T-helper 1 cell treated with Interleukin-12 subunit alpha and Interleukin-12 subunit beta and Interleukin-4 antibody, amounts not matched to agents 30 μg/mL and 1 μg/mL, for 36 hours (primary cell): ENCODE results near the gene RNASE11.
"Not testable (repeated sequence)": the region's sequence is repeated elsewhere in the genome, so short reads cannot be mapped to it uniquely, and the experiment has no call there.

Experiments used
- H3K27ac Mint-ChIP-seq: one replicate; pipeline ENCODE4 v1.8.0; 2021; ENCODE audit warnings: mild to moderate bottlenecking, mixed read lengths
- H3K27me3 Mint-ChIP-seq: one replicate; pipeline ENCODE4 v1.8.0; 2021; ENCODE audit warnings: low read depth, mixed read lengths
- H3K36me3 Mint-ChIP-seq: one replicate; pipeline ENCODE4 v1.8.0; 2021; ENCODE audit warnings: low read depth, mixed read lengths
- H3K4me1 Mint-ChIP-seq: one replicate; pipeline ENCODE4 v1.8.0; 2021; ENCODE audit warnings: low read depth, mixed read lengths
- H3K4me3 Mint-ChIP-seq: one replicate; pipeline ENCODE4 v1.8.0; 2021; ENCODE audit warnings: mild to moderate bottlenecking, moderate library complexity, mixed read lengths
- H3K9me3 Mint-ChIP-seq: one replicate; pipeline ENCODE4 v1.8.0; 2021; ENCODE audit warnings: mixed read lengths

The RNASE11 gene

DNA sequence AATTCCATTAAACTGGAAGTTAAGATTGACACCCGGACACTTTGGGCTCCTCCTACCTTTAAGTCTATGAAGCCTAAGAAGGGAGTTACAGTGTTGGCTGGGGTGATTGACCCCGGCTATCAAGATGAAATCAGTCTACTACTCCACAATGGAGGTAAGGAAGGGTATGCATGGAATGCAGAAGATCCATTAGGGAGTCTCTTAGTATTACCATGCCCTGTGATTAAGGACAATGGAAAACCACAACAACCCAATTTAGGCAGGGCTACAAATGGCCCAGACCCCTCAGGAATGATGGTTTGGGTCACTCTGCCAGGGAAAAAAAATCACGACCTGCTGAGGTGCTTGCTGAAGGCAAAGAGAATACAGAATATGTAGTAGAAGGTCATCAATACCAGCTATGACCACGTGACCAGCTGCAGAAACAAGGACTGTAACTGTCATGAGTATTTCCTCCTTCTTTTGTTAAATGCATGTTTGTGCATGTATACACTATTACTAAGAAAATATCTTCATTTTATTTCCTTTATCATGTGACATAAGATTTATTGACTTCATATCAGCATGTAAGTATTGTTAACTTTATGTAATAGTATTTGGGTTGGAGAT is 15.3 kb downstream of the RNASE11 start:
- not testable (repeated sequence) for H3K4me3 Mint-ChIP-seq, H3K36me3 Mint-ChIP-seq, H3K27ac Mint-ChIP-seq, H3K4me1 Mint-ChIP-seq, H3K27me3 Mint-ChIP-seq
- peaks cover 13% of the 10 kb centered on the region for H3K9me3 Mint-ChIP-seq

DNA sequence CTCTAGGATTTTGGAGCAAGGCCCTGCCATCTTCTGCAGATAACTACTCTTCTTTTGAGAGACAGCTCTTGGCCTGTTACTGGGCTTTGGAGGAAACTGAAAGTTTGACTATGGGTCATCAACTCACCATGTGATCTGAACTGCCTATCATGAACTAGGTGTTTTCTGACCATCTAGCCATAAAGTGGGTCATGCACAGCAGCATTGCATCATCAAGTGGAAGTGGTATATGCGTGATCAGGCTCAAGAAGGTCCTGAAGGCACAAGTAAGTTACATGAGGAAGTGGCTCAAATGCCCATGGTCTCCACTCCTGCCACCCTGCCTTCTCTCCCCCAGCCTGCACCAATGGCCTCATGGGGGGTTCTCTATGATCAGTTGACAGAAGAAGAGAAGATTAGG is 17.1 kb downstream of the RNASE11 start:
- not testable (repeated sequence) for H3K36me3 Mint-ChIP-seq, H3K27me3 Mint-ChIP-seq, H3K27ac Mint-ChIP-seq, H3K4me1 Mint-ChIP-seq, H3K4me3 Mint-ChIP-seq
- H3K9me3 Mint-ChIP-seq: peaks cover 13% of the 10 kb centered on the region

DNA sequence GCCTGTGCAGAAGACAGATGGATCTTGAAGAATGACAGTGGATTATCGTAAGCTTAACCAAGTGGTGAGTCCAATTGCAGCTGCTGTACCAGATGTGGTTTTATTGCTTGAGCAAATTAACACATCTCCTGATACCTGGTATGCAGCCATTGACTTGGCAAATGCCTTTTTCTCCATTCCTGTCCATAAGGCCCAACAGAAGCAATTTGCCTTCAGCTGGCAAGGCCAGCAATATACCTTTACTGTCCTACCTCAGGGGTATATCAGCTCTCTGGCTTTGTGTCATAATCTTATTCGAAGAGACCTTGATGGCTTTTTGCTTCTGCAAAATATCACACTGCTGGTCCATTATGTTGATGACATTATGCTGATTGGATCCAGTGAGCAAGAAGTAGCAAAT is 17.9 kb downstream of the RNASE11 start:
- H3K27ac Mint-ChIP-seq, H3K36me3 Mint-ChIP-seq, H3K4me3 Mint-ChIP-seq, H3K27me3 Mint-ChIP-seq, H3K4me1 Mint-ChIP-seq: not testable (repeated sequence)
- peaks cover 13% of the 10 kb centered on the region for H3K9me3 Mint-ChIP-seq

DNA sequence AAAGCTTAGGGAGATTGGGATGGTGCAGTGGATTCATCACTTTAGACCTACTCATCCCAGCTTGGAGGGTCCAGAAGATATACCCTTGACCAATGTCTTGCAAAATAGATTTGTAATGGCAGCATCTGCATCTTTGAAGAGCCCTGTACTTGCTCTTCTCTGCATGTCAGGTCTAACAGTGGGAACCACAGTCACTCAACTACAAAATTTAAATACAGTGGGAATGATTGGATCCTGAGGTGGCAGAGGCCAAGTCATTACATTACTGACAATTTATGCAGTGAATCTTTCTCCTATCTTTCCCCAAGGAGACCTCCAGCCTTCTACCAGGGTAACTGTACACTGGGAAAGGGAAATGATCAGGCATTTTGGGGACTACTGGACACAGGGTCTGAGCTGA is 18.7 kb downstream of the RNASE11 start:
- Mint-ChIP-seq H3K27me3 (peaks cover 8% of the 10 kb centered on the region), H3K27ac (no peak overlapping the region), H3K4me3 (no peak overlapping the region), H3K9me3 (peaks cover 13% of the 10 kb centered on the region), H3K36me3 (no peaks in the 10 kb centered on the region), H3K4me1 (no peaks in the 10 kb centered on the region)

DNA sequence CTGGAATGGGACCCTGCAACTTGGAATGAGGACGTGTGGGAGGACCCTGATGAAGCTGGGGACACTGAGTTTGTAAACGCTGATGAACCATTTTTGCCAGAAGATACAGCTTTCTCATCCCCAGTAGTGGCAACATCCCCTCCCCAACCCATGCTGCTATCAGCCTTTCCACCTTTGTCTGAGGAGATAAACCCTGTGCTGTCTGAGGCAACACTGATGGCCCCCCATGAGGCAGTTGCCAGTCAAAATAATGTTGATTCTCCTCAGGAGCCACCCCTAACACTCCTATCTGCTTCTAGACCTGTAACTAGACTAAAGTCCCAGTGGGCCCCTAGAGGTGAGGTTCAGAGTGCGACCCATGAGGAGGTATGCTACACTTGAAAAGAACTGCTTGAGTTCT is 19.4 kb downstream of the RNASE11 start:
- peaks cover 13% of the 10 kb centered on the region for H3K9me3 Mint-ChIP-seq
- H3K4me1 Mint-ChIP-seq: no peaks in the 10 kb centered on the region
- no peak overlapping the region for H3K27ac Mint-ChIP-seq
- H3K36me3 Mint-ChIP-seq: no peaks in the 10 kb centered on the region
- H3K27me3 Mint-ChIP-seq: peaks cover 8% of the 10 kb centered on the region
- no peak overlapping the region for H3K4me3 Mint-ChIP-seq

DNA sequence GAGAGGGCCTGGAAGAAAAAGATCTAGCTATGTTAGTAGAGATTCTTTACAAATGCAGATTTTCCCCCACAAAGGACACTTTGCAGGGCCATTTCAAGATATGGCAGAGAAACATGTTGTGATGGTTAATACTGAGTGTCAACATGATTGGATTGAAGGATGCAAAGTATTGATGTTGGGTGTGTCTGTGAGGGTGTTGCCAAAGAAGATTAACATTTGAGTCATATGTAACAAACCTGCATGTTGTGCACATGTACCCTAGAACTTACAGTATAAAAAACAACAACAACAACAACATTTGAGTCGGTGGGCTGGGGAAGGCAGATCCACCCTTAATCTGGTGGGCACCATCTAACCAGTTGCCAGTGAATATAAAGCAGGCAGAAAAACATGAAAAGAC is 20.6 kb downstream of the RNASE11 start:
- not testable (repeated sequence) for H3K4me1 Mint-ChIP-seq, H3K4me3 Mint-ChIP-seq, H3K27ac Mint-ChIP-seq, H3K36me3 Mint-ChIP-seq, H3K27me3 Mint-ChIP-seq
- peaks cover 13% of the 10 kb centered on the region for H3K9me3 Mint-ChIP-seq

DNA sequence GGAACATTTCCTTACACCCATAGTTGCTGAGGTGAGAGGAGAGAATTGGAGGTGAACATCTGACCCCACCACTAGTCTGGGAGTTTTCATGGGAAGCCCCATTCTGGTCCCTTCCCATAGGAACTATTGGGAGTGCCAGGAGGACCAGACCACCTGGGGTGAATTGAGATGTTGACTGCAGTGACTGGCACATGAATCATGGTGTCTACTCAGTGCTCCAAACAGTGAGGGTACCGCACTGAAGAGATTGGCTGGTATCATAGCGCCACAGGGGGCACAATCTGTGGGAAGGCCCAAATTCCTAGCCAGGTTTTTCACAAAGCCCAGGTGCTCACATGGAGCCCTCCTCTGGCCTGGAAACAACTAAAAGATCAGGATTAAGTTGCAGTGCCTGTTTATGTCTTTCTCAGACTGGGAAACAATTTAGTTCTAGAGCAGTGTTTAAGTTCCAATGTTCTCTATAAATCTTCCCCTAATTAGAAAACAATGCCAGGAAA is 23.3 kb downstream of the RNASE11 start:
- H3K4me1 Mint-ChIP-seq: no peaks in the 10 kb centered on the region
- no peak overlapping the region for H3K4me3 Mint-ChIP-seq
- peaks cover 12% of the 10 kb centered on the region for H3K9me3 Mint-ChIP-seq
- H3K27me3 Mint-ChIP-seq: peaks cover 12% of the 10 kb centered on the region
- no peak overlapping the region for H3K27ac Mint-ChIP-seq
- no peaks in the 10 kb centered on the region for H3K36me3 Mint-ChIP-seq

DNA sequence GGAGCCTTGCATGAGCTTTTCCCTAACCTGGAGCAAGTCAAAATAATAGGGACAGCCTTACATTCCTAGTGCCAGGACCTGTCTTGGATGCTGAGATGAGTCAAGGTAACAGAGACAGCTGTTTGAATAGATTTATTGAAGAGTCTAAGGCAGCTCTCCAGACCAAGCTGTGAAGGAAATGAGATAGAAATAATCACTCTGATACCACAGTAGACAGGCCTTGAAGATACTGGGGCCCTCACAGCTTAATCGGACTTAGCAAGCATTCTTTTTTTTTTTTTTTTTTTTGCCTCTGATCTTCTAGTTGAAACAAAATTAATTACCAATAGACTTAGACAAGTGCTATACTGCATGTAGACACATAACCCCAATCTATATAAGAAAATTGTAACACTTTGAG is 23.8 kb downstream of the RNASE11 start:
- H3K4me1 Mint-ChIP-seq: no peaks in the 10 kb centered on the region
- peaks cover 12% of the 10 kb centered on the region for H3K27me3 Mint-ChIP-seq
- no peak overlapping the region for H3K4me3 Mint-ChIP-seq
- no peaks in the 10 kb centered on the region for H3K36me3 Mint-ChIP-seq
- H3K9me3 Mint-ChIP-seq: peaks cover 7% of the 10 kb centered on the region
- H3K27ac Mint-ChIP-seq: no peak overlapping the region

DNA sequence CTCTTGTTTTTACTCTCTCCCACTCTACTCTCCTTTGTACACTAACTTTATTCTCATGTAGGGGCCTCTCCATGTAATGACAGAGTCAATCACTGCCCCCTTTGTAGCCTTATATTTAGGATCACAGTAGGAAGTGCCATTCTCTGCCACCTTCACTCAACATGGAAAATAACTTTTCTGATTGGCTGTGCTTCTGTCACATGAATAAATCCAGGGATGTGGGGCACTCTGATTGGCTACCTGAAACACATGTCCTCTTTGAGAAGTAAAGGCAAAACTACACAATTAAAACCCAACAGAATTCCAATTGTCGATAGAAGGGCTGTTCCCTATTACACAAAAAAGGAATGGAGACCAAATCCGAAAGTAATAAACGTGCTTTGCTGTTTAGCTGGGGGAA is 26.8 kb downstream of the RNASE11 start, which contains the start of gene RNASE9:
Gene RNASE9 (minus strand): TSS at position 87 of the 400 bp plus-strand sequence.
- Mint-ChIP-seq H3K4me3 (no peak within 1 kb of the TSS), H3K27ac (no peak within 1 kb of the TSS), H3K4me1 (no peaks in the 10 kb centered on the region), H3K27me3 (peaks cover 7% of the 10 kb centered on the region), H3K36me3 (no peaks in the 10 kb centered on the region), H3K9me3 (no peaks in the 10 kb centered on the region)

DNA sequence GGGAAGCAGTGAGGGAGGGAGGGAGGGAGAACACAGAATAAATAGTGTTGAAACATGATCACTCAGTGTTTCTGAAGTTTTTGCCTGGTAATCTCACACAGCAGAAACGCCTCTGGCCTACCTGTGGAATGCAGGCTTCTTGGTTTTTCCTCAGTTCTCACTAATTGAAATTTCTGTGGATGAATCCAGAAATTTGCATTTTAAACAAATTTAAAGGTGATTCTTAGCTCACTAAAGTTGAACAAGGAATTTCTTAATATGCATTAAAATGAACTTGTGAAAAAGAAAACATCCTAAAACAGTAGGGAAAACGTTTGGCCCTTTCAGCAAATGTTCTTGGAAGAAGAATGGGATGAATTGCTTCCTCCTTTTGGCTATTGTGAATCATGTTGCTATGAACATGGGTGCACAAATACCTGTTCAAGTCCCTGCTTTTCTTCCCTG is 28.3 kb downstream of the RNASE11 start:
- Mint-ChIP-seq H3K4me3 (no peak overlapping the region), H3K27me3 (peaks cover 4% of the 10 kb centered on the region), H3K4me1 (no peaks in the 10 kb centered on the region), H3K36me3 (no peaks in the 10 kb centered on the region), H3K9me3 (no peaks in the 10 kb centered on the region), H3K27ac (no peak overlapping the region)

DNA sequence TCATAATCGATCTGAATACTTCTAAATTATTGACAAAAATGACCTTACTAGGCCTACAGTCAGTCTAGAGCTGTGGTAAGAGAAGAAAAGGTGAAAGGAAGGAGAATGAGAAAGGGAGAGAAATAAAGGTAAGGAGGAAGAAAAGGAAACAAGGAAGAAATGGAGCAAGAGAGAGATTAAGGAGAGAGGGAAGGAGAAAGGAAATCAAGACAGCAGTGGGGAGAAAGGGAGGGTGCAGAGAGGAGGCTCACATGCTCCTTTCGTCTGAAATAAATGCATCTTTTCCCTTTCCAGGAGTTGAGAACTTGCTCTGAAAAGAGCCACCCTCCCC is 30.6 kb downstream of the RNASE11 start:
- H3K9me3 Mint-ChIP-seq: no peaks in the 10 kb centered on the region
- H3K27ac Mint-ChIP-seq: no peak overlapping the region
- H3K4me3 Mint-ChIP-seq: no peak overlapping the region
- no peaks in the 10 kb centered on the region for H3K36me3 Mint-ChIP-seq
- H3K4me1 Mint-ChIP-seq: no peaks in the 10 kb centered on the region
- H3K27me3 Mint-ChIP-seq: peaks cover 4% of the 10 kb centered on the region

DNA sequence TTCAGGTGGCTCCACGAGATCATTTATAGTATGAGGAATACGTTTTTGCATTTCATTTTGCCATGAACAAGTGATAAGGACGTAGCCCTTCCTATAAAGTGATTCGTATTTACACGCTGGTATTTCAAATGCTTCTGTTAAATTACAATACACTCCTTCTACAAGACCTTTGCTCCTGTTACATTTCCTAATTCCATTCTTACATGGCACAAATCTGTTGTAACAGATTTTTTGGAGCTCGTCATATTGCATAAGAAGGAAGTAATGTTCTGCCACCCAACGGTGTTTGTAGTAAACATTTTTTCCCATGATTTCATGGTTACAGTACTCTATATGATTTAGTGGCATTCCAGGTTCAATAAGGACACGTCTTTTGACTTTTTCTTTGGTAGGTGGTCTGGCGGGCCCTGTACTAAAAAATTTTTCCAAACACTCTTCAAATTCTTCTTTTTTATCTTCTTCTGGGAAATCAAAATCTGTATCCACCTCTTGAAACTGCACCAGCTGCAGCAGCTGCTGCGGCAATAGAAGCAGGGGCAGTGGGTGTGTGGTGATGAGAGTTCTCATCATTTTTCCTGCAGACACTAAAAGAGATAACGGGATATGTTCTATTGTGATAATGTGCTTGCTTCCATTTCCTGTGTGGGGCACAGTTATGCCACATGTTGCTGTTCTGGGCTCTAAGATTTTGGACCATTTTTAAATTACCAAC is 31.1 kb downstream of the RNASE11 start:
- H3K36me3 Mint-ChIP-seq: no peaks in the 10 kb centered on the region
- peaks cover 4% of the 10 kb centered on the region for H3K27me3 Mint-ChIP-seq
- no peak overlapping the region for H3K4me3 Mint-ChIP-seq
- H3K4me1 Mint-ChIP-seq: no peaks in the 10 kb centered on the region
- H3K9me3 Mint-ChIP-seq: no peaks in the 10 kb centered on the region
- H3K27ac Mint-ChIP-seq: no peak overlapping the region

DNA sequence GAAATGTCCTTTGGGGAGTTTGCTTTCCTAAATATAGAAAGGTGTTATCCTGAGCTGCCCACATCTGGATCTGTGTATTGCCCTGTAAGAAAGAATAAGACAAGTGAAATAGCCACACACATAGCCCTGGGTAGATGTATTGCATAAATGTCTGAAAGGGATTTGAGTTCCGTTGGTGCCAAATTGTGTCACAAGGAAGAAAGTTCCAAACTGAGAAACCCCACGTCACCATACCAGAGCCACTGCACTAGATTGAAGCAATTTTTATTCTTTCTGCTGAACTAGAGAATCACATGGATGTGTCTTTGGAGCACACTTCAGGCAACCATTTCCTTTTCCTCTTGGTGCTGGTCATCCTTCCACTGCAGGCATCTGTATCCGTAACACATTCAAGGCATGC is 32.0 kb downstream of the RNASE11 start:
- H3K9me3 Mint-ChIP-seq: no peaks in the 10 kb centered on the region
- H3K4me3 Mint-ChIP-seq: no peak overlapping the region
- peaks cover under 1% of the 10 kb centered on the region for H3K27me3 Mint-ChIP-seq
- H3K4me1 Mint-ChIP-seq: no peaks in the 10 kb centered on the region
- no peak overlapping the region for H3K27ac Mint-ChIP-seq
- no peaks in the 10 kb centered on the region for H3K36me3 Mint-ChIP-seq

DNA sequence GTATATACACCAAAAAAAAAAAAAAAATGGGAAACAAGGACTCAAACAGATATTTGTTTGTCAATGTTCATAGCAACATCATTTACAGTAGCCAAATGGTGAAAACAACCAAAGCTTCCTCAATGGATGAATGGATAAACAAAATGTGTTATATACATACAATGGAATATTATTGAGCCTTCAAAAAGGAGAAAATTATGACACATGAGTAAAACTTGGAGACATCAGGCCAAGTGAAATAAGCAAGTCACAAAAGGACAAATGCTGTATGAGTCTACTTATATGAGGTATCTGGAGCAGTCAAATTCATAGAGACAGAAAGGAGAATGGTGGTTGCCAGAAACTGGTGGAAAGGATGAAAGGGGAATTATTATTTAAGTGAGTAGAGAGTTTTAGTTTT is 34.8 kb downstream of the RNASE11 start:
- H3K4me1 Mint-ChIP-seq: no peaks in the 10 kb centered on the region
- no peak overlapping the region for H3K4me3 Mint-ChIP-seq
- no peaks in the 10 kb centered on the region for H3K27me3 Mint-ChIP-seq
- no peaks in the 10 kb centered on the region for H3K9me3 Mint-ChIP-seq
- H3K36me3 Mint-ChIP-seq: no peaks in the 10 kb centered on the region
- no peak overlapping the region for H3K27ac Mint-ChIP-seq

DNA sequence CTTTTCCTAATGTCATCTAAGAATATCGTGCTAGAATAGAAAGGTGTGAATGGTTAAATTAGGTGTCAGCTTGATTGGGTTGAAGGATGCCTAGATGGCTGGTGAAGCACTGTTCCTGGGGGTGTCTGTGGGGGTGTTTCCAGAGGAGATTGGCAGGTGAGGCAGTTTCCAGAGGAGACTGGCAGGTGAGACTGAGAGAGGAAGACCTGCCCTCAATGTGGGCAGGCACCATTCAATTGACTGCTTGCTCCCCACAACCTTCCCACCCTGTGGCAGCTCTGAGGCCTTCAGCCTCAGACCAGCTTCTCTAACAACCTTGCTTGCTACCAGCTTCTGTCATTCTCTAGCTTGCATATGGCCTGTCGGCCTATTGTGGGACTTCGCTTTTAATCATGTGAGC is 36.2 kb downstream of the RNASE11 start:
- Mint-ChIP-seq H3K4me3 (no peak overlapping the region), H3K27ac (no peak overlapping the region), H3K36me3 (no peaks in the 10 kb centered on the region), H3K27me3 (no peaks in the 10 kb centered on the region), H3K9me3 (no peaks in the 10 kb centered on the region), H3K4me1 (no peaks in the 10 kb centered on the region)
